CD4-positive, alpha-beta T cell treated with Interleukin-4 for 1 hour (primary cell): ENCODE measurements around the gene VSTM5.

Experiments used
- DNase-seq, 2 donors: peaks; one replicate each; pipeline ENCODE4 v3.0.0-alpha.2; 2020 to 2022

VSTM5 gene

DNA sequence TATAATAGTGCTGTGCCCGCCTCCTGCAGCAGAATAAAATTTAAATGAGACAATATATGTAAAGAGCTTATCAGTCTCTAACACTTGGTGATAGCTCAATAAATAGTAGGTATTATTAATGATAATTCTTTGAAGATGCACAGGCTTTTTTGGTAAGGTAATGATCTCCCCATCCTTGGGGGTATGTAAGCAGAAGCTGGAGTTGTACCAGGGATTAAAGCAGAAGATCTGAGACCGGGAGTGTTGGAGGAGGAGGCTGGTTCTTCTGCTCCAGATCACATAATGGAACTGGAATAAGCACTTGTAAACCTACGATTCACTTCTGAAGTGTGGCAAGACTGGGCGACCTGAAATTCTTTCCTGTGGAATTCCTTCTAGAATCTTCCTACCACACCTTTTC, 8.4 kb downstream of the VSTM5 start:
- no peak for DNase-seq

DNA sequence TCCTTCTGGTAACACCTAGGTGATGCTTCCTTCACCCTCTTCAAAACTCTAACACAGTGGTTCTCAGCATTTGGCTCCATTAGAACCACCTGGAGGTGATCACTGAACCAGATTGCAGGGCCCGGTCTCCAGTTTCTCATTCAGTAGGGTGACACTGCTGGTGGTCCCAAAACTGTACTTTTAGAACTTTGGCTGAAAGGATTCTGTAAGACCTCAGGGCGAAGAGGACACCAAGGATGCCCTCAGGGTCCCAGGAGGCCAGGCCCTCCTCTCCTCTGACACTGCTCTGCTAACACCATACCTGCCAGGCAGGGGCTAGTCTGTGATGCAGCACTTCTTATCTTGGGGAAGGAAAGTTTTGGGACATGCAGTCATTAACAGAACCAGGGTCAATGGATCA, 9.0 kb downstream of the VSTM5 start:
- no peak for DNase-seq

DNA sequence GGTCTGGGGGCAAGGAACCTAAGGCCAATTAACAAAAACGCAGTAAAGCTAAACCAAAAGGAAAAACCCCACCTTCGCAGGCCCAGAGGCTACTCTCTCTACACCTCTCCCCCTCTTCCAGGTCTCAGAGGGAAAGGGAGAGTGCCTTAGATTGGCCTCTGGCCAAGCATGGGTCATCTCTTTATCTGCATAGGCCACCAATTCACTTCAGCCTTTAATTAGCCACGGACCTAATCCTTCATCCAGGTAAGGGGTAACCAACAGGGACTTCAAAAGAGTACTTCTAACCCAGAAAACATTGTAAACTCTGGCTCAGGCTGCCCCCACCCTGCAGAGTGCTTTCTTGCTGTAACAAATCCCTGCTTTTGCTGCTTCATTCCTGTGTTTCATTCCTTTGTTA, 9.4 kb downstream of the VSTM5 start:
- DNase-seq: no peak

DNA sequence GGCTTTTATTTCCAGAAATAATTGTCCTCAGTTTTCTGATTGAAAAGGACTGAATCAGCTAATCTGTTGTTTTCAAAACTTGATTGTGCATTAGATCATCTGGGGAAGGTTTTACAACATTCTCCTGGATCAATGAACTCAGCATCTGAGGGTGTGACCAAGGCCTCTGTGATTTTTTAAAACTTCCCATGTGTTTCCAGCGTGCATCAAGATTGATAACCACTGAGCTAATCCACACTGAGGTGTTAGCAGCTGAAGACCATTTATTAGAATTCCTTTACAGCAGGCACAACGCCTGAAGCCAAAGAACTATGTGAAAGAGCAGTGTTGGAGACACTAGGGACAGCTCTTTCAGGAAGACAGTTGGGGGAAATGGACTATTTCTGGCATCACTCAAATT, 10.2 kb downstream of the VSTM5 start:
- DNase-seq: no peak

DNA sequence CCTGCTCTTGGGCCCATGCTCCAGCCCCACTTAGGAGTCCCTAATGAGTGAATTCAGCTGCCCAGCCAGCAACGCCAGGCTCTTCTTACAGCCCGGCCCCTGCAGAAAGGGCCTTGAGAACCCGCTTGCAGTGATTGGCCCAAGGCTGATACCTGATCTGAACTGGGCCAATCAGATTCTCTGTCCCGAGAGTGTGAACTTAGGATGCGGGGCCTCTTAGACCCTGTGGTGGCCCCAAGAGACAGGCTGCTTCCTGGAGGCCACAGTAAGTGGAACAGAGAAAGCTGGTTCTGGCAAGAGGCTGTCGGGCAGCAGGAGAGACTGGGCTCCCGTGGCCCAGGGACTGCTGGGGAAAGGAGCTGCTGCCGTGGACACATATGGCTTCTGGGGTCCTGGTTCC, 11.5 kb downstream of the VSTM5 start:
- no peak for DNase-seq

DNA sequence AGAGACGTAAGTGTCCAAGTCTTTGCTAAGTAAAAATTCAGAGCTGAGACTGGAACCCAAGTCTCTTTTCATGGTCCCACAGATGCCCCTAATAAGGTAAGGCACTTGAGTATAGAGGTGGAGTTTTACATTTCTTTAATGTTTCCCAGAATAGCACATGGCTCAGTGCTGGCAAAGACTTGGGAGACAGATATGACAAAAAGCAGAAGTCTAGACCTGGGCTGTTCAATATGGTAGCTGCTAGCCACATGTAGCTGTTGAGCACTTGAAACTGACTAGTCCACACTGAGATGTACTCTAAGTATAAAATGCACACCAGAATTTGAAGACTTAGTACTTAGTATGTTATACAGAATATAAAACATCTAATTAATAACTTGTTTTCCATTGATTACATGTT, 17.6 kb downstream of the VSTM5 start:
- DNase-seq: no peak

DNA sequence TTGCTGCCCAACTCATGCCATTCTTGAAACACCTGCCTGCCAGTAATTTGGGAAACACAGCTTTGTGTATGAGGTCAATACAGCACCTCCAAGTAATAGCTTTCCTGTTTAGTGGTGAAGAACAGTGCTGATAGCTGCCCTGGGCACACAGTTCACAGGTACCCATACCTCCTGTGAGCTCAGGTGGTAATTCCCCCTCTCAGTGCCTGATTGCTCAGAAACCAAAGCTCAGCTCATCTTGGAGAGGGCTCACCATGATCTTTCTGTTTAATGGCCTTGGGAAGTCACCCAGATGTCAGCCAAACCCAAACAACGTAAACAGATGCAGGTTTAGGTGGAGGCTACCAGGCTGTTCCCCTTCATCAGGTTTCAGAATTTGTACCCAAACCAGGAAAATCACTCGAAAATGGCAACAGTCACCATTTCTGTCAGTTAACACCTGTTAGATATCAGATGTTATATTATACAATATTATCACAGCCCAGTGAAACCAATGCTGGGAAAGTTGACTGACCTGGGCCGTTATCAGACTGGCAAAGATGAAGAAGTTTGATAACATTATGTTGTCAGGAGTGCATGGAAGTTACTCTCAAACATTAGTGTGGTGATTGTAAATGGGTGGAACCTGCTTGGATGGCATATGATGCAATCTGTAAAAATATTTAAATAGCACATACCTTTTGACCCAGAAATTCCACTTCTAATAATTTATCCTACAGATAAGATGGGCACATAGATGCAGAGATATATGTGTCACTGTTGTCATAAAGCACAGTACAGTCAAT, 18.9 kb downstream of the VSTM5 start:
- no peak for DNase-seq

DNA sequence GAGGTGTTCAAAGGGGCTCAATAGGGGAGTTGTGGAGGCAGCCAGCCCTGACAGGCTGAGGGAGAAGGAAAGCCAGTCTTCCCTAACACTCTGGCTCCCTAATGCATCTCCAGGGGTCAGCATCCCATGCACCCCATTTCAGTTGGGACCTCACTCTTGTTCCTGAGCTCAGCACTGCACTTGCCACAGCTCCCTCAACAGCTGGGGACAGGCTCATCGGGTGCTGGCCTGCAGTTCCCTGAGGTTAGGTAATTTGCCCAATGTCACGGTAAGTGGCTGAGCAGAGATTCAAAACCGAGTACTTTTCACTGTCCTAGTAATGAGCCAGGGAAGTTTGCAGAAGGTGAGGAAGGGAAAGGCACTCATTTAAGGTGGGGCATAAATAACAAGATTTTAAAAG, 20.8 kb downstream of the VSTM5 start:
- no peak for DNase-seq

DNA sequence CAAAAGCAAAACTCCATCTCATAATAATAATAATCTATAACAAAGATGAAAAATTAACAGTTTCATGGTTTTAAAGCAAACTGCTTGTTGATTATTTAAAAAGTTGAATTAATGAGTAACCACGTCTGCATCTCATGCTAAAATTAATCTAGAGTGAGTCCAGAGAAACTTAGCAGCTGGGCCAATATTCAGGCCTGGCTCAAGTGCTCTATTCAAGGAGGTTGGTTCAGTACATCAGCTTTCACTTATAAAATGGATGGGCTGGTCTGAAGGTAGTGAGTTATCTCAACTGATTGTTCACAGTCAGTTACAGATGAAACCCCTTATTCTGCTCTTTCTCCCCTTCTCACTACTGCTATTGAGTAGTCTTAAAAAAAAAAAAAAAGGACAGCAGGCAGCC, 23.1 kb downstream of the VSTM5 start:
- no peak for DNase-seq

DNA sequence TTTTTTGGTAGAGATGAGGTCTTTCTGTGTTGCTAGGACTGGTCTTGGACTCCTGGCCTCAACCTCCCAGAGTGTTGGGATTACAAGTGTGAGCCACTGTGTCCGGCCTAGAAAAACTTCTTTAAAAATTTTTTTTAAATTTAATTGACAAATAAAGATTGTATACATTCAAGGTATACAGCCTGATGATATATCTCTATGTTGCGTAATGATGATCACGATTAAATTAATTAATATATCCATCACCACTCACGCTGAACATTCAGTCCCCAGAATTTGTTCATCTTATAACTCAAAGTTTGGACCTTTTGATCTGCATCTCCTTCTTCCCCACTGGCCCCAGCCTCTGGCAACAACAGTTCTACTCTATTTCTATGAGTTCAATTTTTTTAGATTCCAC, 27.2 kb downstream of the VSTM5 start:
- DNase-seq: no peak

DNA sequence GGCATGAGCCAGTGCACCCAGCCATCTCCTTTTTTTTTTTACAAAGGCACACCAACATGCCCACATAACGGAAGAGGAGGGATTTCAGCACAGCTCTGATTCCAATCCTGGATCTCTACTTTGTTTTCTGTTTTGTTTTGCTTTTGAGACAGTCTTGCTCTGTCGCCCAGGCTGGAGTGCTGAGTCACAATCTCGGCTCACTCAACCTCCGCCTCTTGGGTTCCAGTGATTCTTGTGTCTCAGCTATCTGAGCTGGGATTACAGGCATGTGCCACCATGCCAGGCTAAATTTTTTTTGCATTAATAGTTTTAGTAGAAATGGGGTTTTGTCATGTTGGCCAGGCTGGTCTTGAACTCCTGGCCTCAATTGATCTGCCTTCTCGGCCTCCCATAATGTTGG, 28.1 kb downstream of the VSTM5 start:
- DNase-seq: no peak

DNA sequence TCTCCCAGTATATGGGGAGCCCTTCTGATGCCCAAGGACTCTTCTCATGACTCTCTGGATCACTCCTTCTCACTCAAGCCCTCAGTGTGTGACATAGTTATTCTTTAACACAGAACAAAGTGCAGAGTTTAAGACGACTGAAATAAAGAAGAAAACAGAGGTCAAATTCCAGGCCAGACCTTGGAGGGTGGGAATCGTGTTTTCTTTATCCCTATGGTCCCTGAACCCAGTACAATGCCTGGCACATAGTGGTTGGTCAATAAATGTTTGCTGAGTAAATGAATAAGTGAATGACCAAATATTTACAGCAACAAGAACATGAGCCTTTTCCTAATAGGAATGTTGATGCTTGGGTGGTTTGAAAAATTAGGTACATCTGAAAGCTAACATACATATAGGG, 28.8 kb downstream of the VSTM5 start:
- DNase-seq: no peak

DNA sequence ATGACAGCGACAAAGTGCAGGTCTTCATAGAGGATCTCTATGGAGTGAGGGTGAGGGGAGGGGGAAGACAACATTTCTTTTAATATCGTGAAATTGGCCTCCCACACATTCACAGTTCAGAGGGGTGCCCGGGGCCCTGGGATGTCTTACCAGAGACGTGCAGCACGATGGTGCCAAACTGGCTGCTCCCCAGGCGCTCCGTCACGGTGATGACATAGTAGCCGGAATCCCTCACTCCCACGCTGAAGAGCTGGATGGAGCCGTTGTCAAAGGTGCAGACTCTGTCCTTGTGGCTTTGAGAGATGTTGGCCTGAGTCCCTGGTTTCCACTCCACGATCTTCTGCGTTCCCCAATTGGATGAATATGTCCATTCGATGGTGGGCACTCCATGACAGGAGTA, 29.6 kb downstream of the VSTM5 start:
- DNase-seq: no peak

DNA sequence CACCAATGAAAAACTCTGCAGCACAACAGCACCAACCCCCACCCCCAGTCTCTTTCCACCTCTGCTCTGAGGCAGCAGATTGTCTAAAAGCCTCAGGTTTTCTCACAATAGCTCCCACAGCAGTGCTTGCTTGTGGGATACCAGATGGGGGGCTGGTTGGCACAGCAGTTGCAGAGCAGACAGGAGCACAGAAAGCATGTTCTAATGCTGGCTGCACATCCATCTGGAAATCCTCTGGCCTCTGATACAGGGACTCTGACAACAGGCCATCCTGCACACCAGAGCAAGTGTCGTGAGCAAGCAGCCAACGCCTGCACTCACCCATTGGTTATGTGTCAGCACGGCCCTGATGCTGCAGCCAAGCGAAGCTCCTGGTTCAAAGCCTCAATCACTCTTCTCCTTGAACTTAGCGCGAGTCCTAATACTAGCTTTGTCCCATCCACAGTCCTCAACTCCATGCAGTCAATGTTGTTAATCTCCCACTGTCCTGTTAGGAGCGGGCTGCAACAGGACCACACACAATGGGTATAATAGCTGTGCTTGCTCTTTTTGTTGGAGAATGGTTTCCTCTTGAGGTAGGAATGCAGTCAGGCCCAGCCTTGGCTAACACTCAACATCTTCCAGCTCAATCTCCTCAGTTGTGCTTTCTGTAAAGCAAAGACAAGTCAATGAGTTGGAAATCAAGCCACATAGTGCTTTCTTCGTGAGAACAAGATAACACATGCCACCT, 30.3 kb downstream of the VSTM5 start:
- DNase-seq: no peak

DNA sequence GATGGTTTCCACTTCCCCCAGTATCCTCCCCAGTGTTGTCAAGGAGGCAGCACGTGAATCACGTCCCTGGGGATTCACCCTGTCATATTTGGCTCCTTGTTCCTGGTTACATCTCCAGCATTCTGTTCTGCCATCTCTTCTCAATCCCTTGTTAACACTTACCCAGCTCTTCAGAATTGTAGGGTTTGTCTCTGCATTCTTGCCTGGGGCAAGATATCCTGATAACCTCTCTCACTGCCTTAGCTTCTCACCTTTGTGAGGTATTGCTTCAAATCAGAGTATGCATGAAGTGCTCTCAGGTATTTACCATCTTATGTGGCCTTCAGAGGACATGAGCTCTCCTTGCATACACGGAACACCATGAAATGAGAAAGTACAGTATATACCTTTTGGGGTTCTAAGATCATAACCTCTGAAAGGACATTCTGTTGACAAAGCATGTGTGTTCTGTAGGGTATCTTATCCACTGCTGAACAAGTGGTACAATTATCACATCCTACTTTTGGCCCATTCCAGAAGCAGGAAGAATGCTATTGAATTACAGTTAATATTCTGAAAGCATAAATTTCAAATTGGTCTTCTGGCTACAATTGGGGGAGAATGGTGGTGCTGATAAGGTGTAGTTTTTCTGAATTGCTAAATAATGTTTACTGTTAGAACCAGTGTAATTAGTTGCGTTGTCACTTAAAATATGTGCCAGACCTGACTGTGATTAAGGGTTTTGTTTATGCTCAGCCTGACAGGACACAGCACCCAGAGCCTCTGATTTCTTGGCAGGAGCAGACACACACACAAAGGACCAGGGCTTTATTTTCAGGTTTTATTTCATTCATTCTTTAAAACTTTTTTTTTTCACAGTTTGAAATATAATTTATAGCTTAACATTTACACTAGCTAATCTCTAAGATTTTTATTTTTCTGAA, 32.7 kb downstream of the VSTM5 start:
- no peak for DNase-seq

DNA sequence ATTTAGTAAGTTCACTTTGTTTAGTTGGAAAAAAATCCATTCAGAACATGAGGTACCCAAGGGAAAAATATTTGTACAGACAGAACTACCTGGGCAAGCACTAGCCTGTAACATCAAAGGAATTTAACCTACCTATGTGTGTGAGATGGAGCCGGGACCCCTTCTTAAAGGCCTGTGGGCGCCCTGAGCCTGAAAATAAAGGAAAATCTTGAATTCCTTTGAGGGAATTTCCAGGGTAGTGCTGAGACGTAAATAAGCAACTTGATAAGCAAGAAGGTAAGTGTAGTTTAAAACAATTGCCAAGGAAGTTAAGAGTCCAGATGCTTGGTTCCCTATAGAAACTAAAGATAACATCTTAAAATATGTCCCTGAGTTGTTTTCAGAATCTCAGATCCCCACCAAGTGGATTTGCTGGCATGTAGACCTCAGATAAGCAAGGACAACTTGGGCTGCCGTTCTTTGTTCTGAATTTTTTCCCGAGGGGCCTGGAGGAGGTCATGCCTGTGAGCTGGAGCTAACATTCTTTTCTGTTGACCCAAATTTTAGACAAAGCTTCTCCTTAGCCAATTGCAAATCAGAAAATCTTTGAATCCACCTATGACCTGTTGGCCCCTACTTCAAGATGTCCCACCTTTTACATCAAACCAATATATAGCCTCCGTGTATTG, 35.3 kb downstream of the VSTM5 start:
- no peak for DNase-seq

DNA sequence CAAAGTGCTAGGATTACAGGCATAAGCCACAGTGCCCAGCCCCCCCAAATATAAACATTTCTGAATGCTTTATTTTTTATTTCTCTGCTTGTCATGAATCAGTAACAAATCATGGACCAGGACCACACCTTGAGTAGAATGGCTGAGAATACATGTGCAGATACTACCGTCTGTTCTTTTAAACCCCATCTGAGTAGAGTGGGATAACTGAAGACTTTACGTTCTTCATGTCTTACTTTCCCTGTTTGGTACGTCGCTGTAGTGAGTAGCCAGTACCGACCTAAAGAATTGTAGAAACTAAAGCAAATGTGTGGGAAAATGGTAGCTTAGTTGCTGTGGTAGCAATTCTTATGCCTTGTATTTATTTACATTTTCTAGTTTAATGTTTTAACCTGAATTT, 36.4 kb downstream of the VSTM5 start:
- DNase-seq: no peak

DNA sequence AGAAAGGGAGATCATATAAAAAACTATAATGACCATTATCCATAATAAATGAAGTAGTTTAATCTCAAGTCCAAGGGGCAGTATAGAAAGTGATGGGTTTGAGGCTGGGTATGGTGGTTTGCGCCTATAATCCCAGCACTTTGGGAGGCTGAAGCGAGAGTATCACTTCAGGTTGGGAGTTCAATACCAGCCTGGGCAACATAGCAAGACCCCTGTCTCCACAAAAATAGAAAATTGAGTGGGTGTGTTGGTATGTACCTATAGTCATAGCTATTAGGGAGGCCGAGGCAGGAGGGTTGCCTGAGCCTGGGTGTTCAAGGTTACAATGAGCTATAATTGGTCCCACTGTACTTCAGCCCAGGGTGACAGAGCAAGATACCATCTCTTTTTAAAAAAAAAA, 42.4 kb downstream of the VSTM5 start:
- no peak for DNase-seq

DNA sequence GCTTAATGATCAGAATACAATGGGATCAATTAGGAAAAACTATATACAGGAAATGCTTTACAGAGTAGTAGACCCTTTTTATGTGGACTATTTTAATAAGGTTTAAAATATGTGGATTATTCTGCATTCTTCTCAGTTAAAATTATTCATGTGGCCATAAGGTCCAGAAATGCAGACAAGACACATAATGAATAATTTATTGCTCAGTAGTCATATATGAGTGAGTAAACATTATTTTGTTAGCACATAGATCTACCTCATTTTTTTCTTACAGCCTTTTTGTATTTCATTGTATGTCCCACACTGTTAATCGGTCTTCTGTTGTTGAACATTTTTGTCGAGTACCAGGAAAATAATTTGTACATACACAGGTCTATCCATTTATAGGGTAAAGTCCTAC, 45.5 kb downstream of the VSTM5 start:
- DNase-seq: no peak

DNA sequence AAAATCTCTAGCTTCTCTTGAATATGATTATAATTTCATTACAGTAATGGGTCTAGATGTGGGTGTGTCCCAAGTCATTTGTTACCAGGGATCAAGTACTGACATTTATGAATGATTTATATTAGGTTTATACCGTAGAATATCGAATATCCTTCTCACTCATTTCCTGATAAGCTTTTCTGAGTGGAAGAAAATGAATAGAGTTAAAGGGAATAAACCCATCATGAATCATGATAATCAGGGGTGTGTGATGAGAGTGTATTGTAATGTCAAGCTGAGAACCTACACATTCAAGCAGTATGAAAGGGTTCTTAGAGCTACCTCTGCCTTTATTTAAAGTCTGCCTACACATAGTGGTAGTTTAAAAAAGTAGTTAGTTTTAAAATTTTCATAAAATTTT, 49.1 kb downstream of the VSTM5 start:
- no peak for DNase-seq

DNA sequence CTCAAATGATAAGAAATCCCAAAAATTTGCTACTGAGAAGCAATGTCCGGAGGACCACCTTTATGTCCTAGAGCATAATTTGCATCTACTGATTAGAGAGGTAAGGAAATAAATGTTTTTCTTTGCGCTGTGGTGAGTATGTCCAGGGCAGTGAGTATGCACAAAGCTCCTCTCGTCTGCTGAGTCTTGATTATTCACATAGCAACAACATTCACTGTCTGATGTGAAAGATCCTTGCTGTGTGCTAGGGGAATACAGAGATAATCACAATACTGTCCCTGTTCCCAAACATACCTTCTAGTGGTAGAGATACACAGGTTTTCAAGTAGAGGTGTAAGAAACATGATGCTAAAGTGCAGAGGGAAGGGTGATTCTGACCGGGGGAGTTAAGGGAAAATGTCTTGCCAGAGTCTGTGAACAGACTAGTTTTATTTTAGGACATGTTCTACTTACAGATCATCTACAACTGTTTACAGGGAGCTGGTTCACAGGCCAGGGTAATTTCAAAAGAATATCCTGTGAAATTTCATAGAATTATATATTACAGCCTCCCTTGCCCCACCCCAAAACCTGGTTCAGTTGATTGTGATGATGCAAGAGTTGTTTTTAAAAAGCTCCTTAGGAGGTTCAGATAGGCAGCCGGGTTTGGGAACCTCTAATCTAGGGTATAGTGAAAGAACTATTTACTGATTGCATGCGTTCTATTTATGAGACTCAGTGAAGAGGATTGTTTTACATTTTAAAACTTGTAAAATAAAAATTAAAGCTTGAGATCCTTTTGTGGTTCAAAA, 53.8 kb downstream of the VSTM5 start:
- DNase-seq: no peak

DNA sequence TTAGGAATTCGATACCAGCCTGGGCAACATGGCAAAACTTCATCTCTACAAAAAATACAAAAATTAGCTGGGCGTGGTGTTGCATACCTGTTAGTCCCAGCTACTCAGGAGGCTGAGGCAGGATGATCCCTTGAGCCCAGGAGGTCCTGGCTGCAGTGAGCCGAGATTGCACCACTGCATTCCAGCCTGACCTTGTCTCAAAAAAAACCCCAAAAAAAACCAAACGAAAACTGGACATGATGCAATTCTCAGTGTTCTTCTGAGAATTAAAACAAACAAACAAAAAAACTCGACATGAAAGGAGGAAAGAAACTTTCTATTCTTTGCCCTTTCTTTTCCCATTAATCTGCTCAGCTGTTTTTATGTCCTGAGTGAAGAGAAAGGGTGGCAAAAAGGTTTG, 58.9 kb downstream of the VSTM5 start:
- DNase-seq: no peak
